ENCODE results near the gene JAZF1.
"Not testable (repeated sequence)": the region's sequence is repeated elsewhere in the genome, so short reads cannot be mapped to it uniquely, and the experiment has no call there.

Gene JAZF1

DNA sequence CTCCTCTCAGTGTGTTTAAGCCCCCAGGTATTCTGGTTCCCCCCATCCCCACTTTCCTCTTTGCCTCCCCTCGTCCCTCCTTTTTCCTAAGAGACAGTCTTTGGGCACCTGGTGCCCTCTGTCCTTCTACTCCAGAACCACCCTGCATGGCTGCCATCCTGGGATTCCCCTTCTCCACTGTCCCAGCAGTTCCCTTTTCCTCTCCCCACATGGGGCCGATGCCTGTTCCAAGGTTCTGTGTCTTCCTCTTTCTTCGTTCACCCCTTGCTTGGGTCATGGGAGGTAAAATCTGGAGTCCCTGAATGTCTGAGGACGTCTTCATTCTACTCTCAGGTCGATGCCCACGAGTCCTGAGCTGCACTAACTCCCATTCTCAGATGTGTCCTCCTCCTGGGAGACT is 319.8 kb downstream of the JAZF1 start:
- no peak overlapping the region for H3K4me3 Mint-ChIP-seq
- peaks cover 23% of the 10 kb centered on the region for H3K4me1 Mint-ChIP-seq
- ATAC-seq (no peak), DNase-seq (ENCODE audit: low spot score in 2 of 2) (no peak)
- peaks cover 5% of the 10 kb centered on the region for H3K36me3 Mint-ChIP-seq
- H3K9me3 Mint-ChIP-seq: no peaks in the 10 kb centered on the region
- peak overlapping the region; percentile 81 for H3K27ac Mint-ChIP-seq

DNA sequence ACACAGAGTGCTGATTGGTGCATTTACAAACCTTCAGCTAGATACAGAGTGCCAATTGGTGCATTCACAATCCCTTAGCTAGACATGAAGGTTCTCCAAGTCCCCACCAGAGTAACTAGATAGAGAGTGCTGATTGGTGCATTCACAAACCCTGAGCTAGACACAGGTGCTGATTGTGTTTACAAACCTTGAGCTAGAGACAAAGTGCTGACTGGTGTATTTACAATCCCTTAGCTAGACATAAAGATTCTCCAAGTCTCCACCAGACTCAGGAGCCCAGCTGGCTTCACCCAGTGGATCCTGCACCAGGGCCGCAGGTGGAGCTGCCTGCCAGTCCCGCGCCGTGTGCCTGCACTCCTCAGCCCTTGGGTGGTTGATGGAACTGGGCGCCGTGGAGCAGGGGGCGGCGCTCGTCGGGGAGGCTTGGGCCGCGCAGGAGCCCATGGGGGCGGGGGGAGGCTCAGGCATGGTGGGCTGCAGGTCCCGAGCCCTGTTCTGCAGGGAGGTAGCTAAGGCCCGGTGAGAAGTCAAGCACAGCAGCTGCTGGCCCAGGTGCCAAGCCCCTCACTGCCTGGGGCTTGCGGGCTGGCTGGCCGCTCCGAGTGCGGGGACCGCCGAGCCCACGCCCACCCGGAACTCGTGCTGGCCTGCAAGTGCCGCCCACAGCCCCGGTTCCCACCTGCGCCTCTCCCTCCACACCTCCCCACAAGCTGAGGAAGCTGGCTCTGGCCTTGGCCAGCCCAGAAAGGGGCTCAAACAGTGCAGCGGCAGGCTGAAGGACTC is 323.7 kb downstream of the JAZF1 start:
- ATAC-seq; H3K27ac Mint-ChIP-seq; DNase-seq (ENCODE audit: low spot score in 2 of 2); H3K9me3 Mint-ChIP-seq; H3K4me3 Mint-ChIP-seq; H3K36me3 Mint-ChIP-seq: not testable (repeated sequence)
- H3K4me1 Mint-ChIP-seq: peaks cover 15% of the 10 kb centered on the region

DNA sequence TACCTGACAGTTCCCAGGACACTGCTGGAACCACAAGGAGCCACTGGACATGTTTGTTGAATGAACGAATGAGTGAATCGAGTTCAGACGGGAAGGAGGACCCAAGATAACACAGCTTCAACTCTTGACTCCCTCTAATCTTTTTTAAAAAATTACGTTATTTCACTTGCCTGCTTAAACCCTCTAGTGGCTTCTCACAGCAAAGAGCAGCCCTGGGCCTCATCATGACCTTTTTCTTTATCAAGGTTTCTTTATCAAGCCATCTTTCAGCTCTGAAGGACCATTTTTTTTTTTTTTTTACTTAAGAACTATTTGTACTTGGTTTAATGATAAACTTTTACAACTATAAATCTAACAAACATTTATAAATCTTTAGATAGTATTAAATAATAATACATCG is 330.1 kb downstream of the JAZF1 start:
- Mint-ChIP-seq H3K27ac (no peak overlapping the region), H3K9me3 (peaks cover 6% of the 10 kb centered on the region), H3K4me1 (peaks cover 6% of the 10 kb centered on the region), H3K36me3 (peaks cover 5% of the 10 kb centered on the region), H3K4me3 (no peak overlapping the region)
- DNase-seq (ENCODE audit: low spot score in 2 of 2) (no peak), ATAC-seq (no peak)

GRCh38 chr7:27846388-27846787 is 334.2 kb downstream of the JAZF1 start:
- no peaks in the 10 kb centered on the region for H3K9me3 Mint-ChIP-seq
- no peak overlapping the region for H3K4me3 Mint-ChIP-seq
- DNase-seq (ENCODE audit: low spot score in 2 of 2) (no peak), ATAC-seq (peak; percentile 91)
- H3K36me3 Mint-ChIP-seq: no peaks in the 10 kb centered on the region
- H3K27ac Mint-ChIP-seq: no peak overlapping the region
- H3K4me1 Mint-ChIP-seq: no peaks in the 10 kb centered on the region

DNA sequence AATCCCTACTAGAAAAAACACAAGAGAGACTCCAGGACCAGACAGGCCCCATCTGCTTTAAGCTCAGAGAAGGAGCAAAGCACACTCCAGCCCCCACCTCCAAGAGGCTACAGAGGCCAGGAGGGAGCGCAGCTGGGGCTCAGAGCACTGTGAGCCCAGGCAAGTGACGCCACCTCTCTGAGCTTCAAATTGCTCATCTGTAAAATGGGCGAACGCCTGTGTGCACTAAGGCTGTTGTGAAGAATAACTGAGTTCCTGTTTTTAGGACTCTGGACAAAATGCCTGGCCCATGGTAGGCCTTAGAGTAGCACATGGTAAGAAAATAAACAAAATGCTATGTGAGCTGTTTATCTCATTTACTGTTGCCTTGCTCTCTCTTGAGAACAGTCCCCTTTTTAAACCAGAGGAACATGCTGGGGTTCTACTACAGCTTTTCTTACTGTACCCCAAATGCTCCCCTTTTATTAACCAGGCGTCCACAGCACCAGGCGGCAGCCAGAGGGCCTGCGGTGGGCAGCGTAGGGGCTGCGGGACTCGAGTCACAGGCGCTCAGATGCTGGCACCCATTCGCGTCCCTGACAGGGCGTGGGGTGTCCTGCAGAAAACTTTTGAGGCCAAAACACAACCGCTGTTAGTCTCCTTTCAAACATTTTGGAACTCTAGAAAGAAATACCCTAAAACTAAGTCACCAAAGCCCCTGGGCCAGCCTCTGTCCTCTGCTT is 336.9 kb downstream of the JAZF1 start:
- Mint-ChIP-seq H3K36me3 (peaks cover 15% of the 10 kb centered on the region), H3K4me1 (peaks cover 12% of the 10 kb centered on the region), H3K4me3 (no peak overlapping the region), H3K9me3 (no peaks in the 10 kb centered on the region), H3K27ac (no peak overlapping the region)
- ATAC-seq (no peak), DNase-seq (ENCODE audit: low spot score in 2 of 2) (no peak)

GRCh38 chr7:27842851-27843250 is 337.7 kb downstream of the JAZF1 start:
- Mint-ChIP-seq H3K27ac (no peak overlapping the region), H3K4me1 (peaks cover 17% of the 10 kb centered on the region), H3K36me3 (peaks cover 21% of the 10 kb centered on the region), H3K9me3 (no peaks in the 10 kb centered on the region), H3K4me3 (no peak overlapping the region)
- ATAC-seq (no peak), DNase-seq (ENCODE audit: low spot score in 2 of 2) (no peak)

- peaks cover 26% of the 10 kb centered on the region for H3K36me3 Mint-ChIP-seq
- DNase-seq (ENCODE audit: low spot score in 2 of 2): no peak
Measured at GRCh38 chr7:27842094-27842692, 338.4 kb downstream of the JAZF1 start.

GRCh38 chr7:27840760-27841364 is 339.7 kb downstream of the JAZF1 start:
- DNase-seq (ENCODE audit: low spot score in 2 of 2) (no peak), ATAC-seq (no peak)
- no peak overlapping the region for H3K27ac Mint-ChIP-seq
- H3K4me1 Mint-ChIP-seq: peaks cover 31% of the 10 kb centered on the region
- no peaks in the 10 kb centered on the region for H3K9me3 Mint-ChIP-seq
- peaks cover 31% of the 10 kb centered on the region for H3K36me3 Mint-ChIP-seq
- H3K4me3 Mint-ChIP-seq: no peak overlapping the region

More at GRCh38 chr7:27842094-27842692, 338.4 kb downstream of the JAZF1 start:
- no peak for ATAC-seq
- Mint-ChIP-seq H3K27ac (no peak overlapping the region), H3K4me1 (peaks cover 21% of the 10 kb centered on the region), H3K9me3 (no peaks in the 10 kb centered on the region), H3K4me3 (no peak overlapping the region)

- Mint-ChIP-seq H3K27ac (peak overlapping the region; percentile 83), H3K9me3 (no peaks in the 10 kb centered on the region), H3K4me3 (no peak overlapping the region), H3K4me1 (peaks cover 33% of the 10 kb centered on the region), H3K36me3 (peaks cover 31% of the 10 kb centered on the region)
- ATAC-seq (peak; percentile 67), DNase-seq (ENCODE audit: low spot score in 2 of 2) (no peak)
Measured at GRCh38 chr7:27840313-27840712, 340.3 kb downstream of the JAZF1 start.

- DNase-seq (ENCODE audit: low spot score in 2 of 2) (no peak), ATAC-seq (no peak)
- peaks cover 36% of the 10 kb centered on the region for H3K4me1 Mint-ChIP-seq
- H3K9me3 Mint-ChIP-seq: no peaks in the 10 kb centered on the region
- H3K4me3 Mint-ChIP-seq: no peak overlapping the region
- peaks cover 42% of the 10 kb centered on the region for H3K36me3 Mint-ChIP-seq
- H3K27ac Mint-ChIP-seq: peak overlapping the region; percentile 83
Measured at GRCh38 chr7:27839099-27839498, 341.5 kb downstream of the JAZF1 start.

- Mint-ChIP-seq H3K36me3 (peaks cover 59% of the 10 kb centered on the region), H3K4me1 (peaks cover 36% of the 10 kb centered on the region), H3K4me3 (no peak overlapping the region), H3K9me3 (no peaks in the 10 kb centered on the region), H3K27ac (peak overlapping the region; percentile 83)
- no peak for DNase-seq (ENCODE audit: low spot score in 2 of 2)
- ATAC-seq: no peak
Measured at GRCh38 chr7:27836536-27836935, 344.1 kb downstream of the JAZF1 start.

DNA sequence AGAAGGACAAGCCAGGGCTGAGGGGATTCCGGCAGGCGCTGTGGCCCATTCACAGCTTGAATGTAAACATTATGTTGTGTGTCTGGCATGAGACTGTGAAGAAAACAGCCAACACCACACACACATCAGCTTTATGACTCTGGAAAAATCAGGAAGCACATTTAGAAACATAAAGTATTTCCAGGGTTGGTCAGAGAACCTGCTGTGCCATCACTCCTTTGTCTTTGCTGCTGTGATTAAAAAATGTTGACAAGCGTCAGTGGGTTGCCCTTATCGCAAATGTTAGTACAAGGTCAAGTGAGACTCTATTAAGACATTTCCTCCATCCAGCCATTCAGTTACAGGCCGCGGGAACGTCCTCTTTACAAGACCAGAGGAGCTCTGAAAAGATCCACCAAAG is 345.2 kb downstream of the JAZF1 start:
- ATAC-seq (no peak), DNase-seq (ENCODE audit: low spot score in 2 of 2) (no peak)
- Mint-ChIP-seq H3K36me3 (peaks cover 64% of the 10 kb centered on the region), H3K4me3 (no peak overlapping the region), H3K9me3 (no peaks in the 10 kb centered on the region), H3K27ac (no peak overlapping the region), H3K4me1 (peaks cover 31% of the 10 kb centered on the region)

DNA sequence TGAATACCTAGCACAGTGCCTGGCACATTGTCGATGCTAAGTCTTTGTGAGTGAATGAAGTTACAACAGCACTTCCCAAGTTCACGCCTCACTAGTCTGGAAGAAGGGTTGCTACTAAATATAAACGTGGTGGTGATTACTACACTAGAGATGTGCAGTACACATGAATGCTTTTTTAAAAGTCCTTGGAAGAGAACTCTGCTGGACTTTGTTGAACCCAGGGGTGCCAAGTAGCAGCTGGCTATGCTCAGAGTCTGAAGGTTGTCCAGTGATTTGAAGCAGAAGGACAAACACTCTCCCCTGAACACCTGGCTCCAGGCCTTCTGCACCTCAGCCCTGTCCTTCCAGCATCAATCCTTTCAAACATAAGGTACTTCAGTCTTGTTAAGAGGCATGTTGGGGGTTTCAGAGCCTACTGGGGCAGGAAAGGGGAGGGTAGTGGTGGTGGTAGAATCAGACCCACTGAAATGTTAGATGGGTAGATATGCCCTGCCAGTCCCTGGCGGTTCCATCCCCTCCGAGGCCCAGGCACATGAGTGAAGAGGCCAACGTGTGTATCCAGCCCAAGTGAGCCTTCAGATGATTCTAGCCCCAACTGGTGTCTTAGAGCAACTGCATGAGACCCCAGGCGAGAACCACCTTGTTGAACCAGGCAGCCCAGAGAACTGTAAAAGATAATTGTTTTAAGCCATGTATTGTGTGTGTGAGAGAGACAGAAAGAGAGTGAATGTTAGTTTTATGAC is 346.2 kb downstream of the JAZF1 start:
- H3K4me1 Mint-ChIP-seq: peaks cover 28% of the 10 kb centered on the region
- no peak overlapping the region for H3K4me3 Mint-ChIP-seq
- no peaks in the 10 kb centered on the region for H3K9me3 Mint-ChIP-seq
- no peak for DNase-seq (ENCODE audit: low spot score in 2 of 2)
- no peak for ATAC-seq
- peak overlapping the region; percentile 9 for H3K27ac Mint-ChIP-seq
- peaks cover 69% of the 10 kb centered on the region for H3K36me3 Mint-ChIP-seq

DNA sequence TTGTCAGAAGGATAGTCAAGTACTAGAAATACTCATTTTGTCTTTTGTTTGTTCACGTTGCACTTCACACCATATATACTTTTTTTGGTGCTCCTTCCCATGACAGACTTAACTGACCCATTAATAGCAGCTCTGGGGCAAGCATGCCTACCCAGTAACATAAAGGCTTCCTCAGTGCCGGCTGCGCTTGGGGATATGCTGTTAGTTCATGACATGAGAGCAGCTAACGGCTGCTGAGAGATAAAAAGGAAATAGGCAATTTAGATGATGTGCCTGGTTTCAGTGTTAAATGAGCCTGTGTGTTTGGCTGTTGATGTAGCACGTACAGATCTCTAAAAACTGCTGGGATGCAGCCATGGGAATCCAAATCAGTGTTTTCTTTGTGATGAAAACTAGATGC is 354.2 kb downstream of the JAZF1 start:
- Mint-ChIP-seq H3K9me3 (no peaks in the 10 kb centered on the region), H3K27ac (peak overlapping the region; percentile 48), H3K4me3 (no peak overlapping the region), H3K4me1 (no peaks in the 10 kb centered on the region), H3K36me3 (peaks cover 81% of the 10 kb centered on the region)
- ATAC-seq: no peak
- DNase-seq (ENCODE audit: low spot score in 2 of 2): no peak

DNA sequence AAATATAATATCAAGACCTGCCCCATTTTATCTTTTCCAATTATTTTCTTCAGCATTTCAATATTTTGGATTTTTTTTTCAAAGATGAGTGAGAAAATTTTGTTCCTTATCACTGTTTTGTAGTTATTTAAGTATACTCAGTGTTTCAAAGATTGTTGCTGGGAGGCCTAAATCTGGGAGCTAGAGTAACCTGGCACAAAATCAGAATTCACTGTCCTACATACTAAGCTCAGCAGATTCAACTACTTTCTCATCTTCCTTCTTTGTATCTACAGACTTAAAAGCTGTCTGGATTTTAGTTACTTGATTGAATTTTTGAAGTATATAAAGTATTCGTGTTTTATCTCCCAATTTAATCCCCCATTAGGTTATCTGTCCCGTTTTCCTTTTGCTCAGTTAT is 354.7 kb downstream of the JAZF1 start:
- ATAC-seq (no peak), DNase-seq (ENCODE audit: low spot score in 2 of 2) (no peak)
- no peaks in the 10 kb centered on the region for H3K9me3 Mint-ChIP-seq
- peaks cover 81% of the 10 kb centered on the region for H3K36me3 Mint-ChIP-seq
- peak overlapping the region; percentile 48 for H3K27ac Mint-ChIP-seq
- no peaks in the 10 kb centered on the region for H3K4me1 Mint-ChIP-seq
- no peak overlapping the region for H3K4me3 Mint-ChIP-seq
